KBM-7 (cell line): ENCODE results near the gene GATAD1.
A peak's percentile ranks its signal among the peaks of the same experiment; 100 is the strongest.
"Not testable (repeated sequence)": the region's sequence is repeated elsewhere in the genome, so short reads cannot be mapped to it uniquely, and the experiment has no call there.

Experiments
- DNase-seq: peaks from one replicate; pipeline ENCODE4 v3.0.0-alpha.2; 2015
- in situ Hi-C: fragments of 300-500 bp; cut with MboI; formaldehyde crosslinking; loops from 2 replicates; pipeline ENCODE4 v1.14.3; 2020; ENCODE audit warnings: low sequenced_read_pairs, low pct_unique_long_range_greater_than_20kb, mixed read lengths

Gene GATAD1, protein sequence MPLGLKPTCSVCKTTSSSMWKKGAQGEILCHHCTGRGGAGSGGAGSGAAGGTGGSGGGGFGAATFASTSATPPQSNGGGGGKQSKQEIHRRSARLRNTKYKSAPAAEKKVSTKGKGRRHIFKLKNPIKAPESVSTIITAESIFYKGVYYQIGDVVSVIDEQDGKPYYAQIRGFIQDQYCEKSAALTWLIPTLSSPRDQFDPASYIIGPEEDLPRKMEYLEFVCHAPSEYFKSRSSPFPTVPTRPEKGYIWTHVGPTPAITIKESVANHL

GRCh38 chr7:92447345-92448204, at the start of gene GATAD1:
TSS of gene GATAD1 (plus strand) at chr7:92447482. CDS start at chr7:92447730, 248 bp downstream.
- peak; percentile 93 for DNase-seq
- in situ Hi-C loops: no loop called here

DNA sequence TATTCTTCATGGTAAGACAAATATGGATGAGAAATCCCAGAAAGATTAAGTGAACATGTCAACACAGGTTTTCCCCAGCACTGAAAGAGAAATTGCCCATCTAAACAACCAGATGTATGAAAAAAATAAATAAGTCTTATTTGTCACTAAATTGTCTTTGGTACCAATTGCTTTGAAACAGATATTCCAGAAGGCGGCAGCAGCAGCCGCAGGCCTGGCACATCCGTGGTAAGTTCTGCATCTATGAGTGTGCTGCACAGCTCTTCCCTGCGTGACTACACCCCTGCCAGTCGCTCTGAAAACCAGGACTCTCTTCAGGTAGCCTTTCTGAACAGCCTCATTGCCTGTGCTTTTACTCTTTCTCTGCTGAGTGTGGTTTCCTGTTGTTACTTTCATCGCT, 49.7 kb upstream of the GATAD1 start:
- in situ Hi-C loops: no loop called here
- DNase-seq: no peak

- DNase-seq: no peak
- in situ Hi-C loops: no loop called here
These were observed 47.3 kb upstream of the GATAD1 start for GRCh38 chr7:92400013-92400412.

GRCh38 chr7:92402920-92403759, 44.1 kb upstream of the GATAD1 start:
- in situ Hi-C loops: no loop called here
- no peak for DNase-seq

DNA sequence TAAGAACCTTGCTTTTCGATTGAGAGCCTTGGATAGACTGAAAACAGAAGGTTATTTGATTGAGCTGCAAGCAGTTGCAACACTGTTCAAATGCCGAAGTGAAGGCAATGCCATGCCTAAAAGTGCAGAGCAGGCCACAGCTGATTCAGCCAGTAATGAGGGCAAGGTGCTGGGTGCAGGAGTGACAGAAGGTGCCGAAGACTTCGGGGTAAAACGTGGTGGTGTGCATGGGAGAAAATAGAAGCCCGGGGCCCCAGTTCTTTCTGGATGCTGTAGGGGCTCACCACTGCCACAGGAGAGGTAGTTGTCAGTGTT, 43.6 kb upstream of the GATAD1 start:
- DNase-seq: no peak
- in situ Hi-C loops: no loop called here

DNA sequence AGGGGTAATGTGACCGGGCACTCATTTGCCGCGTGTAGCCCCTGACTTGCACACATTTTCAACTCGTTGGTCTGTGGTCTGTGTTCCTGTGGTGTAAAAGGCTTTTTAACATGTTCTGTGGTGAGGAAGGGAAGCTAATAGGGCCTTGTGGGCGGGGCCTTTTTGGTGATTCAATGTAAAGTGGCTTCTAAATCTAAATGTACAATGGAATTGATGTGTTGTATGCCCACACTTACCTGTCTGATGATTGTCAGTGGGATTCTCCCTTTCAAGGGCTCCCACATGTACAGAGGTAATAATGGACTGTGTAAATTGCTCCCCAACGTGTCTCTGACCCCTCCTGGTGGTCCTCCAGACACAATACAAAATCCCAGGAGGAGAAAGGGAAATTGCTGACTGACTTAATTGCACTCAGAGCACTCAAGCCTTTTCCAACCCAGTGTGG, 43.1 kb upstream of the GATAD1 start:
- in situ Hi-C loops: no loop called here
- peak; percentile 78 for DNase-seq

GRCh38 chr7:92409357-92409756, 37.9 kb upstream of the GATAD1 start:
- no peak for DNase-seq
- in situ Hi-C loops: no loop called here

DNA sequence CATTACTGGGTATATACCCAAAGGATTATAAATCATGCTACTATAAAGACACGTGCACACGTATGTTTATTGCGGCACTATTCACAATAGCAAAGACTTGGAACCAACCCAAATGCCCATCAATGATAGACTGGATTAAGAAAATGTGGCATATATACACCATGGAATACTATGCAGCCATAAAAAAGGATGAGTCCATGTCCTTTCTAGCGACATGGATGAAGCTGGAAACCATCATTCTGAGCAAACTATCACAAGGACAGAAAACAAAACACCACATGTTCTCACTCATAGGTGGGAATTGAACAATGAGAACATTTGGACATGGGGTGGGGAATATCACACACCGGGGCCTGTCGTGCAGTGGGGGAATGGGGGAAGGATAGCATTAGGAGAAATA, 37.1 kb upstream of the GATAD1 start:
- DNase-seq, in situ Hi-C loops: not testable (repeated sequence)

GRCh38 chr7:92412745-92413144, 34.5 kb upstream of the GATAD1 start:
- no peak for DNase-seq
- in situ Hi-C loops: no loop called here

- in situ Hi-C loops: no loop called here
- no peak for DNase-seq
These were observed 33.7 kb upstream of the GATAD1 start for GRCh38 chr7:92413550-92413949.

DNA sequence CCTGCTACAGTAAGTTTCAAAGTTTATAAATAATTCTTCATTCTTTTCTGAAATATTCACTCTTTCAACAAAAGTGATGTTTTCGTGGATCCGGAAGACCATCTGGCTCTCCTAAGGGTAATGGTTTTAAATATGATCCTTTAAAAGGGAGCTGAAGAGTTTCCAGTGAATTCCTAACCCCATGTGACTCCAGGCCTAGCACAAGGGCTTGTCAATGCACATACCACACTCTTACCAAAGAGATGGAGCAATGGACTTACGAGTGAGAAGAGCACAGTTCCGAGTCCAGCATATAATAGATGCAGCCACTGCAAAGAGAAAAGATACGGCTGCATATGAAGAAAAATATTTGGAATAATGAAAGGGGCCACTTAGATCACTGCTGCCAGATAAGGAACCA, 32.1 kb upstream of the GATAD1 start:
- in situ Hi-C loops: no loop called here
- no peak for DNase-seq

GRCh38 chr7:92417913-92418312, 29.4 kb upstream of the GATAD1 start:
- no peak for DNase-seq
- in situ Hi-C loops: no loop called here

- in situ Hi-C loops: no loop called here
- DNase-seq: peak; percentile 66
These were observed 25.4 kb upstream of the GATAD1 start for GRCh38 chr7:92421676-92422435.

DNA sequence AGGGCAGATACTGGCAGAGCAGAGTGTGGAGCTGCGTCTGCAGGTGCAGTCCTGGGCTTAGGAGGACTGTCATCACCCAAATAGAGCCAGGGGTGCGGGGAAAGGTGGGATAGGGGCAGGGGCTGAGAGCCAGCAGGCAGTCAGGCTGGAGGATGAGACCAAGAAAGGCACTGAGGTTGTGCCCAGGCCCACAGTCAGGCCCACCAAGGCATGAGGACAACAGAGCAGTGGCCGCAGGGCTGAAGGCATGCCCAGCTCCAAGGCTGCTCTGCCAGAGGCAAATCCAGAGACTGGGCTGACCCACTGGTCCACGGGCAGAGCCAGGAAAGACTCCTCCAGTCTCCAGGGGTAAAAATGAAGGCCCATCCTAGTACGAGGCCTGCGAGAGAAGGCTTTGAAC, 24.4 kb upstream of the GATAD1 start:
- no peak for DNase-seq
- in situ Hi-C loops: no loop called here

DNA sequence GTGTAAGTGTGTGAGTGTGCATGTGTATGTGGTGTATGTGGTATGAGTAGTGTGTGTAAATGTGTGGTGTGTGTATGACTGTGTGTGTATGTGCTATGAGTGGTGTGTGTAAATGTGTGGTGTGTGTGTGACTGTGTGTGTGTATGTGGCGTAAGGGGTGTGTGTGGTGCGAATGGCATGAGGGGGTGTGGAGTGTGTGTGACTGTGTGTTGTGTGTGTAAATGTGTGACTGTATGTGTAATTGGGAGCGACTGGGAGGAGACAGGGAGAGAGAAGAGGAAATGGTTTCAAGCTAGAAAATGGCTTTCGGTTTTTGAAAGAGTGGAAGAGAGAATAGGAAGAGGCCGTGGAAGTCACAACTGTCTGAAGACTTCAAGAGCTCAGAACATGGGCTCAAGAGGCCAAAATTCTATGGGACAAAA, 23.6 kb upstream of the GATAD1 start:
- in situ Hi-C loops: no loop called here

DNA sequence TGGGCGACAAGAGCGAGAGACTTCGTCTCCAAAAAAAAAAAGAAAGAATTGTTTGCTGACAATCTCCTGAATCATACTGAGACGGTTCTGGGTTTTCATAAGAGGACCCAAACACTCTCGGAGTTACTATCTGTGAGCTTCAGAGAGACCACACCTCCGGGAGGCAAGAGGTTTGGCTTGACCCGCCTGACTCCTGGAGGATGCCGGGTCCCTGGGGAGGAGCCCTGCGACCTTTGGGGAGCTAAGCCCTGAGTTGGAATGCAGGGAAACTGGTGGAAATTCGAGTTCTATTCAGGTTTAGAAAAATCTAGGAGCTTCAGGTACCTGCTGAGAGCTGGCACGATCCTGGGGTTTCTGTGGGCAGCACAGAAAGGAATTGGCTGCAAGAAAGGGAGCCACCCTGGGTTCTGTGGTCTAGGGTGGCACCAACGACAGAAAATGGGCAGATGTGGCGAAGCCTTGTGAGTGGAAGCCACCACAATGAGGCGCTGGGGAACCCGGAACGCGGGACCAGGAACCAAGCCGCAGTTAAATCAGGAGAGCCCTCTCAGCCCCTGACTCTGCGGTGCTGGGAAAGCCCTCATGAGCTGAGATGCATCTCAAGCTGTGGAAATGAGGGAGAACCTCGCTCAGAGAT, 21.9 kb upstream of the GATAD1 start:
- in situ Hi-C loops: no loop called here
- no peak for DNase-seq

More for the DNA sequence above, 23.6 kb upstream of the GATAD1 start:
- no peak for DNase-seq

GRCh38 chr7:92427193-92427592, 20.1 kb upstream of the GATAD1 start:
- in situ Hi-C loops: no loop called here
- DNase-seq: no peak

DNA sequence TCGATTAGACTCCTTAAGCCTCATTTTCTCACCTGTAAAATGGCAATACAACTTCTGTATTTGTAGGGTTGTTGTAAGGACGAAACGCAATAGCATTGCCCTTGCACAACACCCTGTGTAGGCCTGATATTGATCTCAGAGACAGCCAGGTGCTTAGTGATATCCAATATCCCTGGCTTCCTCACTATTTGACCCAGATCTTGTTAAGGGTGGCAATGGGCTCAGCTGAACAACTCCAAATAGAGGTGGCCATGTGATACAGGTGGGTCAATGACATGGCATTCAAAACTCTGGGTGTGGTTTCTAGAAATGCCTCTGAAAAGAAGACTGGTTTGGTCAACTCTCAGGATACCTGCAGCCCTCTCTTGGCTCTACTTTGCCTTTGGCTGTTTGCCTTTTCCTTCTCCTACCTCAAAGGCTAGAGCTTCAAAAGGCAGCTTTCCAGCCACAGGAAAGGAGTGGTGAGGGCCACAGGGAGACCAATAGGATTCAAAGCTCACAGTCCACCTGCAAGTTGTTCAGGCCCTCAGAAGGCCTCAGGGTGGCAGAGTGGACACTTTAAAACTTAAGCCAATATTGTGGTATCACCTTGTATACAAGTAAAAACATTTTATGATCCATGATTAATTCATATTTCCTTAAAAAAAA, 14.9 kb upstream of the GATAD1 start:
- in situ Hi-C loops: no loop called here

More for the DNA sequence above, 14.9 kb upstream of the GATAD1 start:
- no peak for DNase-seq
